GM12874 (cell line): ENCODE measurements around the gene SRXN1.

Source experiments
- TF ChIP-seq, protein P1 (sequence below): IDR thresholded peaks from 2 replicates; pipeline ENCODE4 v1.5.1; 2011; ENCODE audit warnings: low read depth, mild to moderate bottlenecking, control low read depth, low read length, moderate library complexity; ENCODE audit not compliant: insufficient read depth

Gene SRXN1

GRCh38 chr20:653110-653589, at the start of gene SRXN1:
Gene SRXN1, minus strand, starts transcription at chr20:653200. Its CDS starts 15 bp downstream, at chr20:653185.
- TF ChIP-seq, protein P1, sequence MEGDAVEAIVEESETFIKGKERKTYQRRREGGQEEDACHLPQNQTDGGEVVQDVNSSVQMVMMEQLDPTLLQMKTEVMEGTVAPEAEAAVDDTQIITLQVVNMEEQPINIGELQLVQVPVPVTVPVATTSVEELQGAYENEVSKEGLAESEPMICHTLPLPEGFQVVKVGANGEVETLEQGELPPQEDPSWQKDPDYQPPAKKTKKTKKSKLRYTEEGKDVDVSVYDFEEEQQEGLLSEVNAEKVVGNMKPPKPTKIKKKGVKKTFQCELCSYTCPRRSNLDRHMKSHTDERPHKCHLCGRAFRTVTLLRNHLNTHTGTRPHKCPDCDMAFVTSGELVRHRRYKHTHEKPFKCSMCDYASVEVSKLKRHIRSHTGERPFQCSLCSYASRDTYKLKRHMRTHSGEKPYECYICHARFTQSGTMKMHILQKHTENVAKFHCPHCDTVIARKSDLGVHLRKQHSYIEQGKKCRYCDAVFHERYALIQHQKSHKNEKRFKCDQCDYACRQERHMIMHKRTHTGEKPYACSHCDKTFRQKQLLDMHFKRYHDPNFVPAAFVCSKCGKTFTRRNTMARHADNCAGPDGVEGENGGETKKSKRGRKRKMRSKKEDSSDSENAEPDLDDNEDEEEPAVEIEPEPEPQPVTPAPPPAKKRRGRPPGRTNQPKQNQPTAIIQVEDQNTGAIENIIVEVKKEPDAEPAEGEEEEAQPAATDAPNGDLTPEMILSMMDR: peak; percentile 85

DNA sequence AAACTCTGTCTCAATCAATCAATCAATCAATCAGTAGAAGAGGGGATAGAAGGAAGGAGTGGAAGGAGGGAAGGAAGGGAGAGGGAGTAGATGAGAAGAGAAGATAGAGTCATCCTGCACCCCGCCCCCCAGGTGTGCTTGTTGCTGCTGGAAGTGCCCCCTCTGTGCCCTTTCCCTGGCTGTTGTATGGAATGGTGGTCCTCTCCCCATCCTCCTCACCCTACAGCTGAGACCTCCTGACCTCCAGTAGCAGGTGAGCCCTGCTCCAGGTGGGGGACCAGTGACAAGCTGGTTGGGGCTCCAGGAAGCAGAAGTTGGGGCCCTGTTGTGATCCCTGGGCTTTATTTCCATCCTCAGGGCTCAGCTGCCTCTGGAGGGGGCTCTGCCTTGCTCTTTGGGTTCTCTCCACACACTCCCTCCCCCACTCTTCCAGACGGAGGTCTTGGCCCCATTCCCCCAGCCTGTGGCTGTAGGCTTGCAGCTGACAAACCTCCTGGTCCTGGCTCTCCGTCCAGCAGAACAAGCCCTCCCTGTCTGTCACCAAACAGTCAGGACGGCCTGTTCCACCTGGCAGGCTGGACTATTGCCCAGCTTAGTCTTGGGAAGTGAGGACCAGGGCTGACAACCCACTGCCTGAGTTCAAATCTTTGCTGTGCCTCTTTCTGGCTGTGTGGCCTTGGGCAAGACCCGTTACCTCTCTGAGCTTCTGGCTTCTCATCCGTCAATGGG, 48.6 kb upstream of the SRXN1 start:
- TF ChIP-seq, protein P1: no peak

DNA sequence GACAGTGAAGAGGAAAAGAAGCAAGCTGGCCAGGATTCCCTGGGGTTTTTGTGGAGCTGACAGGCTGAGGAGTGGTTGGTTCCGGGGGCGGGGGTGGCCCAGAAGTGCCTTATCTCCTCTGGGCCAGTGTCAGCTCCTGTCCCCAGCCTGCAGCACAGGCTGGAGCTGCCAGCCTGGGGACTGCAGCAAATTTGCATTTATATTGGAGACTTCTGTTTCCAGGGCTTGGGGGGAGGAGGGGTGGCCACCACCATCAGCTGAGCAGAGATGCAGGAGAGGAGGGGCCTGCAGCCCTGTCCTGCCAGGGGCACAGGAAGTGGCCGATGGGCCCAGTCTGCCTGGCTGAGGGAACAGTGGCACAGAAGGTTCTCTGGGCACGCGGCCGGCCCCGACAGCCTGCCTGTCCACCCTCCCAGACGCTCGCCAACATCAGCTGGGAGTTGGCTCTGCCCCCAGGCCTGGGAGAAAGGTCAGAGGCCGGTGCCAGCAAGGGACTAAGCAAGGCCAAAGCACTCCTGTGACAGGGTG, 46.9 kb upstream of the SRXN1 start:
- TF ChIP-seq, protein P1: no peak

- TF ChIP-seq, protein P1: no peak
Observed at GRCh38 chr20:699342-699741, 46.3 kb upstream of the SRXN1 start.

GRCh38 chr20:698276-698675, 45.3 kb upstream of the SRXN1 start:
- TF ChIP-seq, protein P1: no peak

DNA sequence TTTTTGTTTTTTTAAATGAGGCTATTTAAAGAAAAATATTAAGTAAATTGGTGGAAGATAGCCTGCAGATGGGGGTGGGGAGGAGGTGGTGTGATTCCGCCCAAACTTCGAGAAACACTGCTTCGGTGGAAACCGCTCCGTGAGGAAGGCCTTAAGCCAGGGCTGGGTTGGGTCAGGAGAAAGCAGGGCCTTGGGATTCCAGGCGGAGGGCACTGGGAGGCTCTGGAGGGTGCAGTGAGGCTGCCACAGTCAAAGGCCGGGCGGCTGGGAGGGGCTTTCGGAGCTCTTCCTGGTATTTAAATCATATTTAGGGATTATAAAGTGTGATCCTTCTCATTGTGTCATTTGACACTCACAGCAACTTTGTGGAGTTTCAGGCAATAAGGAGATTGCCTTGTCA, 44.8 kb upstream of the SRXN1 start:
- TF ChIP-seq, protein P1: no peak

GRCh38 chr20:695165-695866, 42.3 kb upstream of the SRXN1 start:
- TF ChIP-seq, protein P1: no peak
